H1 (cell line): ENCODE data around the gene B4GALT5. TPM values are rescaled to one million over a fixed set of nuclear protein-coding genes. Genes with fewer than 3 reads are reported as not detected.

ENCODE experiments used
- BRCA1 ChIP-seq: IDR thresholded peaks from 2 replicates; pipeline ENCODE4 v1.6.1; 2012; ENCODE audit warnings: low read depth, low read length, improper control_type of control experiment
- CREB1 ChIP-seq: IDR thresholded peaks from 2 replicates; pipeline ENCODE4 v1.6.1; 2012; ENCODE audit warnings: inconsistent platforms
- SIX5 ChIP-seq: IDR thresholded peaks from 2 replicates; pipeline ENCODE4 v1.6.1; 2011; ENCODE audit warnings: mild to moderate bottlenecking, low read depth, low read length
- polyA plus RNA-seq, 7 experiments: library from polyadenylated mRNA; depleted of rRNA in 3 of 7; stranded (reverse) in 5 of 7; unstranded in 2 of 7; fragments of >200 nt in 5 of 7; fragments of 200-250 nt in 2 of 7; gene quantifications; 1 replicate in 5 of 7; 2 replicates in 1 of 7; 4 replicates in 1 of 7; pipeline versions ENCODE4 v1.2.1 to v1.2.3, GENCODE V29; 2011 to 2013; ENCODE audit warnings: missing spikeins in 2 of 7, mixed read lengths in 2 of 7
- total RNA-seq: library from RNA; stranded (reverse); fragmentation: NEBNext Ultra II Directional; extraction: Animal tissue kit (Norgen Biotek cat#: 25700); gene quantifications from 2 replicates; pipeline ENCODE4 v1.2.1, GENCODE V29; 2021
- TF ChIP-seq, protein P1 (sequence below): IDR thresholded peaks from 2 replicates; pipeline ENCODE4 v1.6.1; 2011; ENCODE audit warnings: low read depth, mild to moderate bottlenecking, low read length; ENCODE audit not compliant: insufficient read depth

B4GALT5 gene
- total and polyA plus RNA-seq, 2 of the 8 experiments (the other 6 are each of a cell fraction or from before 2014, with no cell fraction given), result 46.5 to 75.4 TPM

DNA sequence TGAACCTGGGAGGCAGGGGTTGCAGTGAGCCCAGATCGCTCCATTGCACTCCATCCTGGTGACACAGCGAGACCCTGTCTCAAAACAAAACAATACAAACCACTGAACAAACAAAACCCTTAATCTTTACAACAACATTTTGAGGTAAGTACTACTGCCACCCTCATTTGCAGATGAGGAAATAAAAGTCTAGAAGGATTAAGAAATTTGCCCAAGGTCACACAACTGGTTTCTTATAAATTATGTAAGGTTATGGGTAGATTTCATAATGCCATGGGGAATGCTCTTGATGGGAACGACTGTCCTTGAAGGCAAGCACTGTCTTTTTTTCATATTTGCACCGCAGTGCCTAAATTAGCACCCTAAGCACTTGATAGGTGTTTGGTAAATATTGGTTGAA lies 13.8 kb upstream of the B4GALT5 start (continued):
- no peak for TF ChIP-seq SIX5
- TF ChIP-seq BRCA1, result no peak
- TF ChIP-seq, protein P1, sequence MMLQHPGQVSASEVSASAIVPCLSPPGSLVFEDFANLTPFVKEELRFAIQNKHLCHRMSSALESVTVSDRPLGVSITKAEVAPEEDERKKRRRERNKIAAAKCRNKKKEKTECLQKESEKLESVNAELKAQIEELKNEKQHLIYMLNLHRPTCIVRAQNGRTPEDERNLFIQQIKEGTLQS, result no peak
- no peak for TF ChIP-seq CREB1
- TF ChIP-seq, all 59 proteins: peak for 0
